Prostate gland (tissue), 2 donors: Measurements from ENCODE around the gene RHAG.

Experiments
- POLR2A ChIP-seq: fragments of 450-650 bp; IDR thresholded peaks from one replicate; pipeline ENCODE4 v1.6.1; 2016; ENCODE audit warnings: antibody characterized with exemption, mild to moderate bottlenecking
- POLR2AphosphoS5 ChIP-seq: sonication (generic); formaldehyde crosslinking; IDR thresholded peaks from one replicate; pipeline ENCODE4 v1.6.1; 2017; ENCODE audit warnings: antibody characterized with exemption
- TF ChIP-seq, protein P1 (sequence below), 4 experiments: fragments of 200-600 bp in 2 of 4; fragments of 450-650 bp in 2 of 4; sonication (generic) in 2 of 4; IDR thresholded peaks; 1 replicate in 3 of 4; 2 replicates in 1 of 4; pipeline ENCODE4 v1.5.1; 2016 to 2019; ENCODE audit warnings: antibody characterized with exemption in 4 of 4, mild to moderate bottlenecking in 2 of 4, moderate library complexity in 2 of 4

DNA sequence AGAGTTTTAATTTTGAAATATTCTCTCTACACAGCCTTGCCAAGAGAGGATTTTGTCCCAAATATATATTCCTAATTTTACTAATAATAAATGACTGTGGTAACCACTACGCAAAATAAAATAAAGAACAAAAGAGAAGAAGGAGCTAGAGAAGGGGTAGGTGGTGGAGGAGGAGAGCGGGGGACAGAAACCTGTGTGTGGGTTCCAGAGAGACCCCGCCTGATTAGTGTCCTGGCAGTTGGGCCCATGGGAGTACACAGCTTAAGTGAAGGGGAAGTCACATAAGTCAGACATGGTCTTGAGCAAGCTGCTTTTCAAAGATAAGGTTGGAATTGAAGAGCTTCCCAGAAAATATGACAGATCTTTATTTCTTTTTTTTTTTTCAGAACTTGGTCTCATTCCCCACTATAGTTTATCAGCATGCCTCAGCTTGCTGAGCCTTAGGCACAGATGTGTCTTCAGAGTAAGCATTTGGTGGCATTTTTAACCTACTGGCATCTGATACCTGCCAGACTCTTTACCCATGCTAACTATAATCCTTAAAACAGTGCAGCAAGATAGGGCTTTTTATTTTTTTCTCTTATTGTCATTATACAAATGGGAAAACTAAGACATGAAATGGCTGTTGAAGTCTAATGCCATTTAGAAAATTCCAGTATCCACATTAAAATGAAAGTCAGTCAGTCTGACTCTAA lies 9.6 kb upstream of the RHAG start:
- TF ChIP-seq, protein P1, sequence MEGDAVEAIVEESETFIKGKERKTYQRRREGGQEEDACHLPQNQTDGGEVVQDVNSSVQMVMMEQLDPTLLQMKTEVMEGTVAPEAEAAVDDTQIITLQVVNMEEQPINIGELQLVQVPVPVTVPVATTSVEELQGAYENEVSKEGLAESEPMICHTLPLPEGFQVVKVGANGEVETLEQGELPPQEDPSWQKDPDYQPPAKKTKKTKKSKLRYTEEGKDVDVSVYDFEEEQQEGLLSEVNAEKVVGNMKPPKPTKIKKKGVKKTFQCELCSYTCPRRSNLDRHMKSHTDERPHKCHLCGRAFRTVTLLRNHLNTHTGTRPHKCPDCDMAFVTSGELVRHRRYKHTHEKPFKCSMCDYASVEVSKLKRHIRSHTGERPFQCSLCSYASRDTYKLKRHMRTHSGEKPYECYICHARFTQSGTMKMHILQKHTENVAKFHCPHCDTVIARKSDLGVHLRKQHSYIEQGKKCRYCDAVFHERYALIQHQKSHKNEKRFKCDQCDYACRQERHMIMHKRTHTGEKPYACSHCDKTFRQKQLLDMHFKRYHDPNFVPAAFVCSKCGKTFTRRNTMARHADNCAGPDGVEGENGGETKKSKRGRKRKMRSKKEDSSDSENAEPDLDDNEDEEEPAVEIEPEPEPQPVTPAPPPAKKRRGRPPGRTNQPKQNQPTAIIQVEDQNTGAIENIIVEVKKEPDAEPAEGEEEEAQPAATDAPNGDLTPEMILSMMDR (IDR thresholded peaks at IDR 0.05) = no peak
- TF ChIP-seq POLR2AphosphoS5 = no peak
- TF ChIP-seq POLR2A = no peak
